Activated CD8-positive, alpha-beta memory T cell treated with anti-CD3 and anti-CD28 coated beads, Interleukin-2, amount 50 U/mL, for 24 hours (primary cell): Measurements from ENCODE around the gene DBR1.
A peak's percentile ranks its signal among the peaks of the same experiment; 100 is the strongest.
"Not testable (repeated sequence)": the region's sequence is repeated elsewhere in the genome, so short reads cannot be mapped to it uniquely, and the experiment has no call there.

ENCODE experiments used
- DNase-seq: peaks from one replicate; pipeline ENCODE4 v3.0.0-alpha.2; 2020; ENCODE audit errors: extremely low read depth

DBR1 gene

GRCh38 chr3:138186803-138187295 is 12.1 kb upstream of the DBR1 start:
- peak; percentile 81 for DNase-seq

- no peak for DNase-seq
These were observed 11.5 kb upstream of the DBR1 start for GRCh38 chr3:138186221-138186620.

- no peak for DNase-seq
These were observed 10.3 kb upstream of the DBR1 start for GRCh38 chr3:138184994-138185393.

GRCh38 chr3:138180375-138181029 is 5.8 kb upstream of the DBR1 start:
- no peak for DNase-seq

GRCh38 chr3:138173769-138174420 is 826 bp downstream of the DBR1 start:
- DNase-seq = no peak

- no peak for DNase-seq
These were observed 2.1 kb downstream of the DBR1 start for GRCh38 chr3:138172625-138173024.

GRCh38 chr3:138165061-138165460 is 9.7 kb downstream of the DBR1 start:
- no peak for DNase-seq

- no peak for DNase-seq
These were observed 17.0 kb downstream of the DBR1 start for GRCh38 chr3:138157743-138158142.

- no peak for DNase-seq
These were observed 20.2 kb downstream of the DBR1 start for GRCh38 chr3:138154534-138154933.

- DNase-seq = no peak
These were observed 26.2 kb downstream of the DBR1 start for GRCh38 chr3:138148503-138148902.

- not testable (repeated sequence) for DNase-seq
These were observed 32.5 kb downstream of the DBR1 start for GRCh38 chr3:138142181-138142580.

GRCh38 chr3:138140940-138141339 is 33.8 kb downstream of the DBR1 start:
- no peak for DNase-seq

GRCh38 chr3:138139691-138140090 is 35.0 kb downstream of the DBR1 start:
- DNase-seq = no peak

- no peak for DNase-seq
These were observed 36.9 kb downstream of the DBR1 start for GRCh38 chr3:138137861-138138260.

- no peak for DNase-seq
These were observed 38.5 kb downstream of the DBR1 start for GRCh38 chr3:138136201-138136600.

- no peak for DNase-seq
These were observed 38.9 kb downstream of the DBR1 start for GRCh38 chr3:138135833-138136194.

GRCh38 chr3:138135146-138135832 is 39.4 kb downstream of the DBR1 start:
- no peak for DNase-seq

GRCh38 chr3:138132239-138132638 is 42.5 kb downstream of the DBR1 start, which contains the start of gene A4GNT:
TSS of gene A4GNT (minus strand) at chr3:138132390. CDS start at chr3:138131256, 1,134 bp downstream.
- no peak for DNase-seq

- no peak for DNase-seq
These were observed 46.9 kb downstream of the DBR1 start for GRCh38 chr3:138127636-138128365.

- DNase-seq = no peak
These were observed 49.0 kb downstream of the DBR1 start for GRCh38 chr3:138125548-138126221.

GRCh38 chr3:138124706-138125355 is 49.9 kb downstream of the DBR1 start:
- DNase-seq = no peak
